HL-60/S4 (cell line): ENCODE measurements around the gene DNAH17.

Source experiments
- in situ Hi-C: fragments of 300-500 bp; cut with MboI; formaldehyde crosslinking; loops from 2 replicates; pipeline ENCODE4 v1.14.3; 2022; ENCODE audit warnings: low sequenced_read_pairs

The DNAH17 gene

GRCh38 chr17:78421084-78421533 is 156.1 kb downstream of the DNAH17 start:
- in situ Hi-C loops, result loop anchor here (5.0 to 10.0 kb wide), 2 partner anchors 59 to 136 kb away; partner anchors contain the start of gene SOCS3

GRCh38 chr17:78419970-78420815 is 157.0 kb downstream of the DNAH17 start:
- in situ Hi-C loops, result loop anchor here (5.0 to 10.0 kb wide), 2 partner anchors 58 to 135 kb away; partner anchors contain the start of gene SOCS3

- in situ Hi-C loops, result no loop called here
Observed at GRCh38 chr17:78418326-78419026, 158.7 kb downstream of the DNAH17 start.

- in situ Hi-C loops, result no loop called here
Observed at GRCh38 chr17:78417531-78417909, 159.7 kb downstream of the DNAH17 start.

GRCh38 chr17:78416791-78417530 is 160.2 kb downstream of the DNAH17 start:
- in situ Hi-C loops, result no loop called here

- in situ Hi-C loops, result no loop called here
Observed at GRCh38 chr17:78415821-78416711, 161.1 kb downstream of the DNAH17 start.

GRCh38 chr17:78414178-78415162 is 162.7 kb downstream of the DNAH17 start:
- in situ Hi-C loops, result no loop called here

- in situ Hi-C loops, result no loop called here
Observed at GRCh38 chr17:78412403-78412802, 164.8 kb downstream of the DNAH17 start.

GRCh38 chr17:78411241-78411857 is 165.8 kb downstream of the DNAH17 start:
- in situ Hi-C loops, result no loop called here

GRCh38 chr17:78409191-78409928 is 167.8 kb downstream of the DNAH17 start:
- in situ Hi-C loops, result no loop called here

GRCh38 chr17:78408476-78409050 is 168.6 kb downstream of the DNAH17 start:
- in situ Hi-C loops, result no loop called here

- in situ Hi-C loops, result no loop called here
Observed at GRCh38 chr17:78407387-78408000, 169.7 kb downstream of the DNAH17 start.

- in situ Hi-C loops, result no loop called here
Observed at GRCh38 chr17:78406920-78407319, 170.3 kb downstream of the DNAH17 start.

GRCh38 chr17:78406396-78406795 is 170.8 kb downstream of the DNAH17 start:
- in situ Hi-C loops, result no loop called here

GRCh38 chr17:78403822-78404221 is 173.4 kb downstream of the DNAH17 start:
- in situ Hi-C loops, result no loop called here

GRCh38 chr17:78401891-78402290 is 175.3 kb downstream of the DNAH17 start:
- in situ Hi-C loops, result no loop called here

GRCh38 chr17:78401246-78401645 is 175.9 kb downstream of the DNAH17 start:
- in situ Hi-C loops, result no loop called here
